Measurements from ENCODE around the gene DLX2.
"Not testable (repeated sequence)": the region's sequence is repeated elsewhere in the genome, so short reads cannot be mapped to it uniquely, and the experiment has no call there.

DLX2 gene

GRCh38 chr2:172081221-172082022 is 21.3 kb downstream of the DLX2 start:
- no peak for DNase-seq

DNA sequence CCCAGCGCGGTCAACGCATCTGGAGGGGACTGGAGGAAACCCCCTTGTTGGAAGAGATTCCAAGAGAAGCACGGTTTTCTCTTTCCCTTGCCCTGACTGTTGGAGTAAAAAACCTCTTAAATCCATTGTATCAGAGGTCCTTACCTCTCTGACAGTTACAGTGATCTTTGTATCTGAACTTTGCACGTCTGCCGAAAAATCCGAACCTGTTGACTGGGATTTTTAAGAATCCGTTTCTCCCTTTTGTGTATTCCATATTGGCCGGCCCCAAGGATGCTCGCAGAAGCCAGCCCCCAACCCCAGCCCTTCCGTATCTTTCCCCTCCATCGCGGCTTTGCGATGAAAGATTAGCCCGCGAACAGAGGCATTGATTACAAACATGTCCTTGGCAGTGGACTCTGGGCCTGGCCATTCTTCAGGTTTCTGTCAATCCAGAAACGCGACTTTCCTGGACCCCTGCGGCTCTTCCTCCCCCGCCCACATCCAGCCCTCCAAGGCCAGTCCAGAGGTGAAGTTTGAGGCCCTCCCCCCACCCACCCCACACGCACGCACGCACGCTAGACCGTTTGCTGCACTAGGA is 22.0 kb downstream of the DLX2 start:
- no peak for DNase-seq

DNA sequence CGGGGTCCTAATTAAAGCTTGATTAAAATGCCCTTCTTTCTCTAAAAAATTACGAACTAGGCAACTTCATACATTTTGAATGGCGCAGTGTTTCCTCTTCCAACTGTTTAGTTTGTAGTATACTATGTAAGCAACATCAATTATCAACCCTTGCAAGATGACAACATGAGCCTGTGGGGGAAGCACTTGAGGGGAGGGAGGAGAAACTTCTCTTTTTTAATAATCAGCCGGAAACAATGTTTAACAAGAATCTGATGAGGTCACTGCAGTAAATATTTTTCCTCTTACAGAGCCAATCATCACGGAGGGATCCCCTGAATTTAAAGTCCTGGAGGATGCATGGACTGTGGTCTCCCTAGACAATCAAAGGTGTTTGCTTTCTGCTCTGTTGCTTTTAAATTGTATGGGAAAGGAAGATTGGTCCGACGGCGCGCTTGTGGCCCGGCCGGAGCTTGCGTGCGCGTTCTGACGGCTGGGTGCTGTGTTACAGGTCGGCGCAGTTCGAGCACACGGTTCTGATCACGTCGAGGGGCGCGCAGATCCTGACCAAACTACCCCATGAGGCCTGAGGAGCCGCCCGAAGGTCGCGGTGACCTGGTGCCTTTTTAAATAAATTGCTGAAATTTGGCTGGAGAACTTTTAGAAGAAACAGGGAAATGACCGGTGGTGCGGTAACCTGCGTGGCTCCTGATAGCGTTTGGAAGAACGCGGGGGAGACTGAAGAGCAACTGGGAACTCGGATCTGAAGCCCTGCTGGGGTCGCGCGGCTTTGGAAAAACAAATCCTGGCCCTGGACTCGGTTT is 22.7 kb downstream of the DLX2 start:
- DNase-seq, result no peak

- no peak for DNase-seq
Measured at GRCh38 chr2:172079416-172079815, 23.3 kb downstream of the DLX2 start.

GRCh38 chr2:172074254-172074653 is 28.4 kb downstream of the DLX2 start:
- DNase-seq, result no peak

- DNase-seq, result no peak
Measured at GRCh38 chr2:172073518-172073917, 29.2 kb downstream of the DLX2 start.

GRCh38 chr2:172072706-172073105 is 30.0 kb downstream of the DLX2 start:
- peak; percentile 94 to 97 for DNase-seq

GRCh38 chr2:172072303-172072702 is 30.4 kb downstream of the DLX2 start:
- DNase-seq, result peak; percentile 95 to 97

- no peak for DNase-seq
Measured at GRCh38 chr2:172070936-172071335, 31.8 kb downstream of the DLX2 start.

DNA sequence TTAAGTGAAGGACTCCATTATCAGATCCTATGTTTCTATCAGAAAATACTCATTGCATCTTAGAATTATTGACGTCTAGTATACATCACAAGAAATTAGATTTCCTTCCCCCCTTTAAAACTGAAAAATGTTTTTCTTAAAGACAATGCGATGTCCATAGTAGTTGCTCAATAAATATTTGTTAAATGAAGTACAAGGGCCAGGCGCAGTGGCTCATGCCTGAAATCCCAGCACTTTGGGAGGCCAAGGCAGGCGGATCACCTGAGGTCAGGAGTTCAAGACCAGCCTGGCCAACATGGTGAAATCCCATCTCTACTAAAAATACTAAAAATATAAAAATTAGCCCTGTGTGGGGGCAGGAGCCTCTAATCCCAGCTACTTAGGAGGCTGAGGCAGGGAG is 34.8 kb downstream of the DLX2 start:
- DNase-seq, result not testable (repeated sequence)

GRCh38 chr2:172066394-172066886 is 36.3 kb downstream of the DLX2 start:
- DNase-seq, result peak; percentile 83 to 87

DNA sequence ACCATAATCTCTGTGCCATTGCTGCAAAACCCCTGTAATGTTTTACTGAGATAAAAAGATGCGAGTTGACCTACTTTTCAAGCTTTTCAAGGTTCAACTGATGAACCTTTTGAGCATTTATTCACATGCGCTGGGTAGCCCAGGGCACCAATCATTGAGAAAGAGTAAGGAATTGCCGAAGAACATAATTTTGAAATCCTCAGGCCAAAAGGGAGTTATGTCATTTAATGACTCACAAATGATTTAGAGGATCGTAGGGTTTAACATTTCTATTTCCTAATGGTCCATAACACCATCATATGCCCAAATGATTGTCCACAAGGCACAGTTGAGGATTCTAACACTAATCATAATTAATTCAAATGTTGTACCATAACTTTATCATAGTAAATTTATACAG is 37.6 kb downstream of the DLX2 start:
- DNase-seq, result no peak

DNA sequence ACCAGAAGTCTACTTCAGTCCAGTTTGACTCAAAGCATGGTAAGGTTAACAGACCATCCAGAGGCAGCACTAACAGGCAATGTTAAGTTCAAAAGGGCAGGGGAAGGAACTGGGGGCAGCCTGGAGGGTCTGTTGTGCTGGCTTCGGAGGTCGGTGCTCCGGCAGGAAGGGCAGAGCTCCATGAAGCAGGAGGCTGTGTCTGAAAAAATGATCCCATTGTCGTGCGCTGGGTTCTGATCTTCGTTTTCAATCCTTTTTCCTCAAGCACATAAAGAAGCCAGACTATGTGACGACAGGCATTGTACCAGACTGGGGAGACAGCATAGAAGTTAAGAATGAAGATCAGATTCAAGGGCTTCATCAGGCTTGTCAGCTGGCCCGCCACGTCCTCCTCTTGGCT is 39.3 kb downstream of the DLX2 start:
- no peak for DNase-seq

DNA sequence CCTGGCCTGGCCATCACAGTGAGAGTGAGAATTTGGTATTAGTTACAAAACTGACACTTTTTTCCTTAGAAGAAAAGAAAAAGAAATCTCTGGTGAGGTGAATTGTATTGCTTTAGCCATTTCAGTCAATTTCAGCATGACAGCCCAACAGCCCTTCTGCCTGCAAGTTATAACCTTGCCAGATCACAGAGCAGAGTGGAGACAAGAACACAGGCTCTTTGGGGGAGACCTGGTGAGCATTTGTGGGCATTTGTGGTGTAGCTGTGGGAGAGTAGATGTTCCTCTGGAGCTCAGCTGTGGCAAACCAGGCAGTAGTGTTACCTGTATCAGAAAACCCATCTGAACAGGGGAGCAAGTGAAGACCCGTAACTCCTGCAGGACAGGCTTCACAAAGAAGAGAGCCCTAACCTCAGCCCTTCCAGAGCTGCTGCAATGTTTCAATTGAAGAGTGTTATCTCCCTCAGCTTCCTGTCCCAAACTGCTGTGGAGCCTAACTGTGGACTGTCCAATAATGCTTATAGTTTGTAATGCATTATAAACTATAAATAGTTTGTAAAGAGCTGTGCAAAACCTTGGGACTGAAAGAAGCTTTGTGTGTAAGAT is 40.2 kb downstream of the DLX2 start:
- DNase-seq, result no peak

DNA sequence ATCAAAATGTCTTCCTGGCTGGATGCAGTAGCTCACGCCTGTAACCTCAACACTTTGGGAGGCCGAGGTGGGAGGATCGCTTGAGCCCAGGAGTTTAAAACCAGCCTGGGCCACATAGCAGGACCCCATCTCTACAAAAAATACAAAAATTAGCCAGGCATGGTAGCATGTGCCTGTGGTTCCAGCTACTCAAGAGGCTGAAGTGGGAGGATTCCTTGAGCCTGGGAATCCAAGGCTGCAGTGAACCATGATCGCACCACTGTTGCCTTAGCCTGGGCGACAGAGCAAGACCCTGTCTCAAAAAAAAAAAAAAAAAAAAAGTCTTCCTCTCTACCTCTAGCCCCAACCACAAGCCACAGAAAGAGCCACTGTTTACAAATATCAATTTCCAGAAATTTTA is 42.6 kb downstream of the DLX2 start:
- not testable (repeated sequence) for DNase-seq

GRCh38 chr2:172058660-172059059 is 44.0 kb downstream of the DLX2 start:
- no peak for DNase-seq

DNA sequence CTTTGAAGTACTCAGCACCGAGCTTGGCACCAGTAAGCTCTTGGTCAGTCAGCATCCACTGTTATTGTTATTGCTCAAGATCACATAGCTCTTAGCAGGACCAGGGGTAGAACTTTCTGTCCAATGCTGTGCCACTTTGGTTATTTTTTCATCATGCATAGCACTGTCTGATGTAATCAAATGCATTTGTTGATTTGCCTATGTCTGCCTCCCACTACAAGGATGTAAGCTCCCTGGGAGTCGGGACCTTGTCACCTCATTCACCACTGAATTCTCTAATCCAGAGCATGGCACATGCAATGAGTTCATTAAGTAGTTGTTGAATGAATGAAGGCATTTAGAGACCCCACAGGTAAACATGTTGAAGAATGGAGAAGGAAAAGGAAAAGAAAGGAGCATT is 46.4 kb downstream of the DLX2 start:
- no peak for DNase-seq

- no peak for DNase-seq
Measured at GRCh38 chr2:172053486-172053885, 49.2 kb downstream of the DLX2 start.

DNA sequence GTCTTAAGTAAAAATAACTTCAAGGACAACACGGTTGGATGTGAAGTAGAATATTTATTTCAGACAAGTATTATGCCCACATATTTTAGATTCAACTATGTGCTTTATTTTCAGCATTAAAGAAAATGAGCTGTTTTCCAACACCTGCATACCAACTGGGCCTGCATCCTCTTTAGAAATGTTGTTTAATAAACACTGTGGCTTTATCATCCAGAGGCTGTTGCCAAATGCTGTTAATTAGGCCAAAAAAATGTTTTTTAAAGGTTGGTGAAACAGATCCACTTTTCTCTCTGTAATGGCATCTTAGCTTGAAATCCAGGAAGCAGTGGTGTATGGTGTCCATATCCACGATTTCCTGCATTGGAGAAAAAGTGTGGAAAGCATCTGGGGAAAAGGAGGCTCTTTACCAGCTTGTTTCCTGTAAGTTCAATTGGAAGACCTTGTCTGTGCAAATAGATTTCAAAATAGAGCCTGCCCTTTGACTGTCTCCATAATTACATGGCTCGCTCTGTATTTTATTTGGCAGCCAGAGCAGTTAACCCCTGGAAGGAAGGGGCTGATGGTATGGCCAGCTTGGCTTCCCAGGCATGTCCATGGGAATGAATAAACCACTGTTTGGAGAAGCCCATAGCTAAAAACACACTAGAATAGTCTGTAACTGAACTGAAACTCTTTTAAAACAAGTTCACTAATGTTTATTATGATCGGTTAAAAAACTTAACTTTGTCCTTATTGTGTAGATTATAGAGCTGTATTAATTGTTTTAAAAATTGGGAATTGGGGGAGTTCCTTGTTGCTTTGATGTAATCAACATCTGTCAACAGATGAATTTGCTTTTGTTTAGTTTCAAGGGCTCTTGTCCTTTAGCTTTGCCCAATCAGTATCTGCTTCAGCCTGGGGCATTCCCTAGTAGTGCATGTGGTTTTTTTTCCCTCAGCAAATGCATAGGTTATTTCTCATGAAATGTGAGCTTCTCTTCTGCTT is 50.4 kb downstream of the DLX2 start:
- DNase-seq, result peak in 1 of 2 experiments; percentile 71

DNA sequence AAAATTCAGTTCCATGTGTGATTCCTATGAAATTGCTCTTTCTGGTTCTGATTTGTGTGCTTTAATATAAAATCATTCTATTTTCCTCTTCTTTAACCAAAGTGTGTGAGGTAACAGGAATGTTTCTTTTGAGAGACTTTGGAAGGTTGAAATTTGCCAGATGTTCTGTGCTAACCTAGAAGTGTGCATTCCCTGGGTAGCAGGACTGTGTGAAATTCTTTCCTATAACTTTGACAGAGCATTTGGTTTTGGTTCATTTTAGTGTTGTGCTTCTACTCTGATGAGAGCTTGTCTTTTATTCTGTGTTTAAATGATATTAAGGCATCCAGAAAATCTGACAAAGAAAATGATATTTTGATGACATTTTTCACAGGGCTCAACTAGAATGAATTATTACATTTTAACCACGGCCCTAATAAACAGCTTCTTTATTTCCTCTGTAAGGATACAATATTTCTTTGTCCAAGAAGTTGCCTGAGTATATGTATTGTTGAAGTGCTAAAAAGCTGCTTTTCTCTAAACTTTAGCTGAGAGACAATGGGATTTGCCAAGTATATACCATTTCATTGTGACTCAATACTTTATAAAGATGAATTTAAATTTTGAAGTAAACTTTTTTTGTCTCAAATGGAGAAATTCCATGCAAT is 52.1 kb downstream of the DLX2 start:
- DNase-seq, result no peak

- DNase-seq, result no peak
Measured at GRCh38 chr2:172049567-172050120, 53.1 kb downstream of the DLX2 start.
